HG02981 (cell line): Measurements from ENCODE around the gene HJV.

Experiments
- ATAC-seq: cut with Tn5 transposase; IDR thresholded peaks from one replicate; pipeline ENCODE4 v1.9.1; 2021; ENCODE audit warnings: mild to moderate bottlenecking, moderate library complexity; ENCODE audit not compliant: unreplicated experiment

Gene HJV

DNA sequence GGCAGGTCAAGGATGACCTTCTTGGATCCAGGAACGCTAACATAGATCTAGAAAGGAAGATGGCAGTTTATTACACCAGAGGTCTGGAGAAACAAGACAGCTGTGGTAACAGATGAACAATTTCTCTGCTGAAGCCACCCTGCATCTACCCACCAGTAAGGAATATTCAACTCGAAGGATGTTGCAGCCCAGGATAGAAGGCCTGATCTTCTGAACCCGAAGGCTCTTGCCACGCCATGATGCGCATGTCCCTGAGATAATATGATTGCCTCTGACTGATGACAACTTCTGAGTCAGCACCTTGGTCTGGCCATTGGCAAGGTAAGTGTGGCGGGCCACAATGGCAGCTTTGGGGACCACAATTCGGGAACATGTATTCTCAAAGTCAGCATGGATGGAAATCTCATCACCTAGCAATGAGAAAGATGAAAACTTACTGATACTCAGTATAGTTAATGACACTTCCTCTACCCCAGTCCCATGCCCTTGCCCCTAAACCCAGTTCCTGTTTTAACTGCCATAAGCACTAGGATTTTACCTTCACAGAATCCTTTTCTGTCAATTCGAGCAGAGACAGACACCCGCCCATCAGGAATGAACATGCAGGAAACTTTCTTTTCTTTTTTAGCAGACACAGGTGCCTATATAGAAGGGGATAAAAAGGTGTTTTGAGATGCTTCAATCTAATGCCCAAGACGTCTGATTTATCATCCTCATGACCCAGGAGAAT, 27.0 kb downstream of the HJV start:
- ATAC-seq, result no peak

DNA sequence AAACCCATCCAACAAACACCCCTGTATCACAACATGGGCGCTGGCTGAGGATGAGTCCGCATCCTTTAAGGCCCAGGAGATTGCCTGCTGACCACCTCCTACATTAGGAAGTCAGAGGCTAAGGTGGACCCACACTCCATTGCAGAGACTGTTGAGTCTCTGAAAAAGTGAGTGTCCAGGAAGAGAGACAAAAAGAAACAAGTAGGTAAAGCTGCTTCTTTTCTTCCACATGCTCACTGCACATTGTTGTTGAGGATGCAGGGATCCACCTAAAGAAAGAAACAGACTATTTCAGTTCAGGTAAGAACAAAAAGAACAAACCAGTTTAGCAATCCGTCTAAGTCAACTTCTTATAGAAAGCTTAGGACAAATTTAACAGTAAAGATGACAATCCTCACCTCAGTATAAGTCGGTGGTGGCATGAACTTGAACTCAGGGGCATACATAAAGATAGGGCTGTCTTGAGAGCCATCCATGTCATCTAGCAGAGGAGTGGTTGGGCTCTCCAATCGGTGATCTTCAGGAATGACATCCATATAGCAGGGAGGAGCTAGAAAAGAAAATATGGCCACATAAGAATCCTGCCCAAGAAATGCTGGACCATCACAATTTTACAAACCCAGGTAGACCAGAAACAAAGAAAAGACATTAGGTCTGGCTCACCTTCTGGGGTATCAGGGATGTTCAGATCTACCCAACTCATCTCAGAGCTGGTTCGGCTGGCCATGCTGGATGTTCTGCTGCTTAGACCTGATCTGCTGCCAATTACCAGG, 27.7 kb downstream of the HJV start:
- no peak for ATAC-seq

DNA sequence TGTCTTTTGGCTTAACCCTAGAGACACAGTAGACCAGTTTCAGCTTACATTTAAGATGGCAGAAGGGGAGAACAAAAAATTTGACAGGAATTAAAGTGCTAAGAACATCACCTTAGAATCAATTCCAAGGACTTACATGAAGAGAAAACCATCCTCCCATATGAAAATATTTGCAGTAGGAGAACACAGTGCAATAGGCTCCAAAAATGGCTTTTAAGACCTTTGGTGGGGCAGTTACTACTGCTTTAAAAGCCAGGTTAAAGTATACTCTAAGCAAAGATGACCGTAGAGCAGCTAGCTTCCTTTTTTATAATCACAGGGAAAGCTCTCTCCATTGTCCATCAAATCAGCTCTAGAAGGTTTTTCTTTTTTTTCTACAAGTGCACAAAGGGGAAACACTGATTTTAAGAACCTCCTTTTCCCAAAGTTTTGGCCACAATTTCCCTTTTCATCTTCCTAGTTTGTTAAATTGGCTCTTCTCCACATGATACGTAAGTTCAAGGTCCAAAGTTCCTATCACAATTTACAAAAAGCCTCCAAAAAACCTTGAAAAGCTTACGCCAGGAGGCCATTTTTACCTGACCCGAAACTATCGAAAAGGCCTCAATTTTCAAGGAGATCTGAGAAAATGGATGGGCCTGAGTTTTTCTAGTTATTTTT, 28.4 kb downstream of the HJV start:
- ATAC-seq, result no peak

GRCh38 chr1:145992502-145992936, 29.0 kb downstream of the HJV start:
- no peak for ATAC-seq

GRCh38 chr1:145991735-145992412, 29.7 kb downstream of the HJV start:
- ATAC-seq, result no peak

- no peak for ATAC-seq
These were observed 31.2 kb downstream of the HJV start for GRCh38 chr1:145990249-145990855.

- no peak for ATAC-seq
These were observed 32.8 kb downstream of the HJV start for GRCh38 chr1:145988773-145989172.

- no peak for ATAC-seq
These were observed 33.6 kb downstream of the HJV start for GRCh38 chr1:145987926-145988325.

GRCh38 chr1:145986551-145986950, 35.0 kb downstream of the HJV start:
- no peak for ATAC-seq

DNA sequence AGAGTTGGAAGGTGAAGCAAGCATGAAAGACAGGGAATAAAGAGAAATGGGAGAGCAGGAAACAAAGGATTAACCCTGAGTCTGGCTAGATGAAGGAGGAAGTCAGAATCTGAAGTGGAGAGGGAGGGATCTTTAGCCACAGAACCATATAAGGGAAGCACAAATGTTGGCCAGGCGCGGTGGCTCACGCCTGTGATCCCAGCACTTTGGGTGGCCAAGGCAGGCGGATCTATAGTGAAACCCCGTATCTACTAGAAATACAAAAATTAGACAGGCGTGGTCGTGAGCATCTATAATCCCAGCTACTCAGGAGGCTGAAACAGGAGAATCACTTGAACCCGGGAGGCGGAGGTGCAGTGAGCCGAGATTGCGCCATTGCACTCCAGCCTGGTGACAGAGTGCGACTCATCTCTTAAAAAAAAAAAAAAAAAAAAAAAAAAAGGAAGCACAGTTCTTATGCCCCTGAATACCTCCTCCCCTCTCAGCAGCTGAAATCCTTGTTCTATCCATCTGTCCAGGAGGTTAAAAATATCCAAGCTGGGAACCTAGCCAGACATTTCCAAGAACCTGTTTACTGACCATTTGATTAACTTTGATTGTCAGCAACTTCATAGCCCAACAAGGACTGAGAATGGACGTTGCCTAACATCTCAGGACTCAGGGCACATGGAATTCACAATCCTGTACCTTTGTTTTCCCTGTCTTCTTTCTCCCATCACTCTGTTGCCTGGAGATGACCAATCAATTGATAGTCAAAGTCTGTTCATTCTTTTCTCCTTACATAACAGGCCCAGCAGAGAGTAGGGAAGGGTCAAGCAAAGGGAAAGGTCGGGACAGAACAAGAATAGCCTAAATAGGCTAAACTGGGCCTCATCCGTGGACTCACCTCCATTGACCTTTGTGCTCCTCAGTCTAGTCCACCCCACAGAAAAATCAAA, 35.8 kb downstream of the HJV start:
- ATAC-seq, result no peak

- ATAC-seq, result no peak
These were observed 36.4 kb downstream of the HJV start for GRCh38 chr1:145985129-145985501.

DNA sequence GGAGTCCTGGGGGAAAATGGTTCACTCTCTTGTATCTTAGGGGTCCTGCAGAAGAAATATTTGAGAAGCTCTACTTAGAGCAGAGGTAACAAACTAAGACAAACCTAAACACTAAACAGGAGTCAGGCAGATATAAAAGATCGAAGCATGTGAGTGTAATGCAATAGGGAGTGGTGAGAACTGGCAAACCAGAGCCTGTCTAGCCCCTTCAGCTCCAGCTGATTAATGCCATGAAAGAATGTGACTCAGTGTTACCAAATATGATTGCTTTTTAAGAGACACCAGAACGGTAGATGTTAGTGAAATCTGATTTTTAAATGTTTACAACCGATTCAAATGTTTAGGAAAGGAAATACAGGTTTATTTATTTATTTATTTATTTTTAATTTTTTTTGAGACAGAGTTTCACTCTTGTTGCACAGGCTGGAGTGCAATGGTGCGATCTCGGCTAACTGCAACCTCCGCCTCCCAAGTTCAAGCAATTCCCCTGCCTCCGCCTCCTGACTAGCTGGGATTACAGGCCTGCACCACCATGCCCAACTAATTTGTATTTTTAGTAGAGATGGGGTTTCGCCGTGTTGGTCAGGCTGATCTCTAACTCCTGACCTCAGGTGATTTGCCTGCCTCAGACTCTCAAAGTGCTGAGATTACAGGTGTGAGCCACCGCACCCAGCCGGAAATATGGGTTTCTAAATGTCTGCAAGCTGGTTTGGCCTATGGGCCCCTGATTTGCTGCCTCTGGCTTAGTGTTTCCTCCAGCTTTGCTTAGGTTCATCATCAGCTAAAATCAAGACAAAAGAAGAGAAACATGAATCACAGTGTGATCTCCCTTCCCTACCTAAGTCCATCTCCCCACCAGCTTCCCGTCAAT, 37.3 kb downstream of the HJV start:
- ATAC-seq, result no peak

DNA sequence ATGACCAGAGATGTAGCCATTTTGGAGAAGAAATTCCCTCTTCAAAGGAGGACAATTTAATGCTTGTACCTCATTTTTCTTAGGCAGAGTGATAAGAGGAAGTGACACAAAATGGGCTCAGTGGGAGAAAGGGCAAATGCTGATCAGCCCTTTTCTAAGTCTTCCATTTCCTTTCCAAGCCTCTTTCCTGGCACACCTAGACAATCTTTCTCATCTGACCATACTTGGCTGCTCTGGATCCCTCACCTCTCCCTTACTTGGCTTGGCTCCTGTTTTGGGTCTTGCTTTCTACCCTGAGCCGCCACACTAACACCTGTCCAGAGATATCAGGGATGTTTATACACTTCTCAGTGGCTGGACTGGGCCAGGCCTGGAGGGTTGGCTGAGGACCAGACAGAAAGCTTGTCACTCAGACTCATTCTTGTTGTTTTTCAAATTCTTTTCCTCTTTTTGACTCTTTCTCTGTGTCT, 38.3 kb downstream of the HJV start:
- no peak for ATAC-seq

GRCh38 chr1:145982010-145982723, 39.4 kb downstream of the HJV start:
- no peak for ATAC-seq

DNA sequence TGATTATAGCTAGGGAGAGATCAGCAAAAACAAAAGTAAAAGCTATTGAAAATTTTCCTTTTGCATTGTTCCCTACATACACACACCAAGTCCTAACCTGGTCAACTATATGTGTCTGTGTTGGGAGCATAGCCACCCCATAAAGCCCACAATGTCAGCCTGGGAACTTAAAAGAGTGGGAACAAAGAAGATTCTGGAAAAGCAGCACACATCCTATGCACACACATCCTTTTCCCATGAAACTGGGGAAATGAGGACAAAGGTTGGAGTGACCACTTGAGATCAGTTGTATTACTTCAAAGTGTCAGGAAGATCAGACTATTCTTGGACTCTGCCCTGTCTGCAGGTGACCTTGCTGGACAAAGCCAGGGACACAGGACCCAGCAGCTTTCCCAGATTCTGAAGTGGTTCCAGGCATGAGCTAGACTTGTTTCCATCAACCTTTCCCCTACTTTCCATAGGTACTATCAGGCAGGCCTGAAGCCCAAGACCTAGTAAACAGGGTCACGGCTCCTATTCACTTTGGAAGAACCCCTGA, 41.0 kb downstream of the HJV start:
- no peak for ATAC-seq

DNA sequence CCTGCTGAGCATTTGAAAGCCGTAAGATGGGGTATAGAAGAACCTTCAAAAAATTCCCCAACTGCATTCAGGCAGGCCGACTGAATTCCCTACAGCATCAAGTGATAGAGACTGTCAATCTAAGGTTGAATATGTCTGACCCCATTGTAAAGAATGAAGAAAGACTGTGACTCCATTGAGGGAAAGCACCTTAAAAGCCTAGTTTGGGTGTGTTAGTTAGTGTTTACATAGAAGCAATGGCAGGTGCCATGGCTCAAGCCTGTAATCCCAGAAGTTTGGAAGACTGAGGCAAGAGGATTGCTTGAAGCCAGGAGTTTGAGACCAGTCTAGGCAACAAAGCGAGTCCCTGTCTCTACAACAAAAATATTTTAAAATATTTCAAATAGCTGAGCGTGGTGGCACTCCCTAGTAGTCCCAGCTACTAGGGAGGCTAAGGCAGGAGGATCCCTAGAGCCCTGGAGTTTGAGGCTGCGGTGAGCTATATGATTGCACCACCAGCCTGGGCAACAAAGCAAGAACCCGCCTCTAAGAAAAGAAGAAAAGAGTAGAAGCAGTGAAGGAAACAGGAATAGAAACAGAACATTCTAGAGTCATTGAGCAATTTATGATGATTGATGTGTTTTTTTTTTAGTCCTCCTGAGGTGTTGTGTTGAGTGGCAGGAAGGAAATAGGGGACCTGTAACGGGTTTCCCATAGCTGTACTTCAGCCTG, 41.6 kb downstream of the HJV start:
- ATAC-seq, result peak; percentile 16
